WERI-Rb-1 (cell line): ENCODE results near the gene ZNF681.

ENCODE experiments used
- DNase-seq: peaks from one replicate; pipeline ENCODE4 v3.0.0-alpha.2; 2020
- H3K27ac ChIP-seq: fragments of 250-450 bp; sonication (Bioruptor Pico); 2 replicates; pipeline ENCODE4 v1.5.1; 2020; ENCODE audit warnings: mild to moderate bottlenecking, moderate library complexity
- H3K27me3 ChIP-seq: fragments of 250-450 bp; sonication (Bioruptor Pico); 2 replicates; pipeline ENCODE4 v1.5.1; 2021; ENCODE audit warnings: mild to moderate bottlenecking, low read depth, moderate library complexity; ENCODE audit not compliant: insufficient read depth, severe bottlenecking
- H3K36me3 ChIP-seq: fragments of 250-450 bp; sonication (Bioruptor Pico); 2 replicates; pipeline ENCODE4 v1.5.1; 2020; ENCODE audit warnings: mild to moderate bottlenecking, moderate library complexity
- H3K4me3 ChIP-seq: 2 replicates; pipeline ENCODE4 v1.5.1; 2011; ENCODE audit warnings: low read depth, mild to moderate bottlenecking, control low read depth, low read length
- H3K9me3 ChIP-seq: fragments of 250-450 bp; sonication (Bioruptor Pico); 2 replicates; pipeline ENCODE4 v1.5.1; 2021; ENCODE audit warnings: mild to moderate bottlenecking, moderate library complexity; ENCODE audit not compliant: severe bottlenecking
- CTCF ChIP-seq: IDR thresholded peaks from 2 replicates; pipeline ENCODE4 v1.5.1; 2011; ENCODE audit warnings: low read depth, mild to moderate bottlenecking, control low read depth, inconsistent platforms, low read length

The ZNF681 gene

DNA sequence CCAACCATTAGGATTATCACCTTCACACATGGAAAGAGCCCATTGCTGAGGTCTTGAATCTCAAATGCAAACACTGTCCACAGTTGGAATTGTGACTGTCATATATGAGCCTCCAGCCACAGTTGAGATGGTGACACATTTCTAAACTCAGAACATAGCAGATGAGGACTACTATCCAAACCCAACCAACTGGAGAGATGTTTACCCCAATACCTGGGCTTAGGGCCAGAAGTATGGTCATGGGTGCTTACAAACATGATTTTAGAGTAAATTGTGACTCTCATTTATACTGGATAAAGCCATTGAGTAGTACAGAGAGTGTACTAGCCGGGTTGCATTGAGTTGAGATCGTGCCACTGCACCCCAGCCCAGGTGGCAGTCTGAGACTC lies 14.0 kb upstream of the ZNF681 start:
- Histone ChIP-seq H3K9me3 (no peaks in the 10 kb centered on the region), H3K36me3 (no peaks in the 10 kb centered on the region), H3K27ac (no peak overlapping the region), H3K4me3 (no peak overlapping the region), H3K27me3 (no peaks in the 10 kb centered on the region)
- TF ChIP-seq CTCF, result no peak
- DNase-seq, result no peak

GRCh38 chr19:23771761-23772674 lies 13.3 kb upstream of the ZNF681 start:
- Histone ChIP-seq H3K4me3 (no peak overlapping the region), H3K27ac (no peak overlapping the region), H3K36me3 (no peaks in the 10 kb centered on the region), H3K27me3 (no peaks in the 10 kb centered on the region), H3K9me3 (no peaks in the 10 kb centered on the region)
- DNase-seq, result no peak
- no peak for TF ChIP-seq CTCF

DNA sequence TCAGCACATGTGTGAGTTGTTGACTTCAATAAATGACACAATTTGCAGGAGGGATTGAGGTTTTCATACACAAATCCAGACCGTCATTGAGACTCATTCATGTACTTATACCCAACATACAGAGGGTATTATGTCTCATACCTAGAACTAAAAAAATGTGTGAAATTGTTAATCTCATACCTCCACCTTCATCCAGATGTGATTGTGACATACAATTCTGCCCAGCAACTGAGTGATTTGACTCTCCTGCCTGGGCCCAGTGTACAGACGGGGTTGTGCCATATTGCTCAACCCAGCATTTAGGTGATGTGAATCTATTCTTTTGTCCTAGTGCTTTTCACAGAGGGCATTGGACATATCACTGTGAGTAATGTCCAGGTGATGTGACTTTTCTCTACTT lies 12.6 kb upstream of the ZNF681 start:
- Histone ChIP-seq H3K27me3 (no peaks in the 10 kb centered on the region), H3K36me3 (no peaks in the 10 kb centered on the region), H3K9me3 (no peaks in the 10 kb centered on the region), H3K27ac (no peak overlapping the region), H3K4me3 (no peak overlapping the region)
- TF ChIP-seq CTCF, result no peak
- DNase-seq, result no peak

DNA sequence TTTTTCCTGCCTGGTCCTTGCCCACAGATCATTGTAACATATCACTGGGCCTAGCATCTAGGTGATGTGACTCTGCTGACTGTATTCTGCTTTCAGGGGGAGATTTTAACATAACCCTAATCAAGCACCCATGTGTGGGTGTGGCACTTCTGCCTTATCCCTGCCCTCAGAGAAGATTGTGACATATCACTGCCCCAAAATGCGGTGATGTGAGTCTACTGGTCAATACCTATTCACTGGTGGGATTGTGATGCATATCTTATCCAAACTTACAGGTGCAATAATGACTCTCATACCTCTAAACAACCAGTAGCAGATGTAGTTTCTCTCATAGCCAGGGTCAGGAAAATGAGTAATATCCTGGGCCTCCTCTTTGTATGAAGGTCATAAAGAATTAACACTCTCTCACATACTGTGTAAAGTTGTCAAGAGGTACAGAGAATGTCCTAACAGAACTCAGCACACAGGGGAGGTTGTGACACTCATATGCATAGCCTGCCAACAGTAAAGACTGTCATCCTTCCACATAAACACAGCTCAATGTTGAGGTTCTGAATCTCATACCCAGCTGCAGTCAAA lies 12.1 kb upstream of the ZNF681 start:
- no peaks in the 10 kb centered on the region for H3K9me3 ChIP-seq
- no peaks in the 10 kb centered on the region for H3K36me3 ChIP-seq
- no peak for TF ChIP-seq CTCF
- no peak for DNase-seq
- H3K27ac ChIP-seq, result no peak overlapping the region
- H3K27me3 ChIP-seq, result no peaks in the 10 kb centered on the region
- H3K4me3 ChIP-seq, result no peak overlapping the region

DNA sequence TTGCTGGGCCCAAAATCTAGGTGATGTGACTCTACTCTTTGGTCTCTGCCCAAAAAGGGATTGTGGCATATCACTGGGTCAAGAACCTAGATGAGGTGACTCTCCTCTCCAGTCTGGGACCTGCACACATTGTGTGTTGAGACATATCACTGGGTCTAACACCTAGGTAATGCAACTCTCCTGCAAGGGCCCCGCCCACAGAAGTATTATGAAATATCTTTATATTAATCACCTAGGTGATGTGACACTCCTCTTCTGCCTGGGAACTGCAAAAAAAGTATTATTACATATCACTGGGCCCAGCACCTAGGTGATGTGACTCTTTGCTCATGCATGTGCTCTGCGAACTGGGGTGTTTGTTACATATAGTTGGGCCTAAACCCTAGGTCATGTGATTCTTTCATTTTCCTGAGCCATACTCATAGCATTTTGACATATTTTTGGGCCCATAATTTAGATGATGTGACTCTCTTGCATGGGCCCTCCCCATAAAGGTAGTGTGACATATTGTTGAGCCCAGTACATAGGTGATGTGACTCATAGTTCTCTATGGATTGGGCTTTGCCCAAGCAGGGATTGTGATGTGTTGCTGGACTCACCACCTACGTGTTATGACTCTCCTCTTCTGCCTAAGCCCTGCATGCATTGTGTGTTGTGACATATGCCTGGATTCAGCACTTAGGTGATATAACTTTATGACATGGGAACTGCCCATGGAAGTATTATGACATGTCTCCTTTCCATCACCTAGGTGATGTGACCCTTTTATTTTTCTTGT lies 11.2 kb upstream of the ZNF681 start:
- no peak for DNase-seq
- Histone ChIP-seq H3K27me3 (no peaks in the 10 kb centered on the region), H3K36me3 (no peaks in the 10 kb centered on the region), H3K27ac (no peak overlapping the region), H3K9me3 (no peaks in the 10 kb centered on the region), H3K4me3 (no peak overlapping the region)
- TF ChIP-seq CTCF, result no peak
